ENCODE measurements around the gene CAMTA1. TPM values are rescaled to one million over a fixed set of nuclear protein-coding genes. Genes with fewer than 3 reads are reported as not detected.

CAMTA1 gene
- total RNA-seq, 1 experiment from 2014 or later, result 82.2 TPM

- in situ Hi-C loops (cut with HindIII; ENCODE audit: low pct_unique_long_range_greater_than_20kb, low sequenced_read_pairs), result no loop called here
- Histone ChIP-seq H3K4me3 (ENCODE audit: low read depth in 2 of 2, low read length in 2 of 2) (no peak overlapping the region), H3K27me3 (ENCODE audit: control insufficient read depth, insufficient read depth, low read length) (no peaks in the 10 kb centered on the region), H3K27ac (ENCODE audit: low read length) (no peak overlapping the region; the same call in 1 of the 2 replicates), H3K4me1 (ENCODE audit: control insufficient read depth, insufficient read depth, low read length) (peaks cover 39% of the 10 kb centered on the region), H3K36me3 (ENCODE audit: control insufficient read depth, insufficient read depth, low read length) (no peaks in the 10 kb centered on the region), H3K9me3 (ENCODE audit: control insufficient read depth, insufficient read depth, low read depth, low read length) (peaks cover 14% of the 10 kb centered on the region; the same call in 1 of the 2 replicates)
- no TSS peak for BruUV-seq (replicated peaks)
- no peak for TF ChIP-seq TCF7L2 (IDR thresholded peaks at IDR 0.05; ENCODE audit: low read depth, low read length)
- no peak for TF ChIP-seq SIN3A (IDR thresholded peaks at IDR 0.05; ENCODE audit: borderline replicate concordance, insufficient read depth, low read depth, low read length)
- no peak for TF ChIP-seq POLR2AphosphoS5 (IDR thresholded peaks at IDR 0.05; ENCODE audit: low read depth, low read length)
- TF ChIP-seq, protein P1, sequence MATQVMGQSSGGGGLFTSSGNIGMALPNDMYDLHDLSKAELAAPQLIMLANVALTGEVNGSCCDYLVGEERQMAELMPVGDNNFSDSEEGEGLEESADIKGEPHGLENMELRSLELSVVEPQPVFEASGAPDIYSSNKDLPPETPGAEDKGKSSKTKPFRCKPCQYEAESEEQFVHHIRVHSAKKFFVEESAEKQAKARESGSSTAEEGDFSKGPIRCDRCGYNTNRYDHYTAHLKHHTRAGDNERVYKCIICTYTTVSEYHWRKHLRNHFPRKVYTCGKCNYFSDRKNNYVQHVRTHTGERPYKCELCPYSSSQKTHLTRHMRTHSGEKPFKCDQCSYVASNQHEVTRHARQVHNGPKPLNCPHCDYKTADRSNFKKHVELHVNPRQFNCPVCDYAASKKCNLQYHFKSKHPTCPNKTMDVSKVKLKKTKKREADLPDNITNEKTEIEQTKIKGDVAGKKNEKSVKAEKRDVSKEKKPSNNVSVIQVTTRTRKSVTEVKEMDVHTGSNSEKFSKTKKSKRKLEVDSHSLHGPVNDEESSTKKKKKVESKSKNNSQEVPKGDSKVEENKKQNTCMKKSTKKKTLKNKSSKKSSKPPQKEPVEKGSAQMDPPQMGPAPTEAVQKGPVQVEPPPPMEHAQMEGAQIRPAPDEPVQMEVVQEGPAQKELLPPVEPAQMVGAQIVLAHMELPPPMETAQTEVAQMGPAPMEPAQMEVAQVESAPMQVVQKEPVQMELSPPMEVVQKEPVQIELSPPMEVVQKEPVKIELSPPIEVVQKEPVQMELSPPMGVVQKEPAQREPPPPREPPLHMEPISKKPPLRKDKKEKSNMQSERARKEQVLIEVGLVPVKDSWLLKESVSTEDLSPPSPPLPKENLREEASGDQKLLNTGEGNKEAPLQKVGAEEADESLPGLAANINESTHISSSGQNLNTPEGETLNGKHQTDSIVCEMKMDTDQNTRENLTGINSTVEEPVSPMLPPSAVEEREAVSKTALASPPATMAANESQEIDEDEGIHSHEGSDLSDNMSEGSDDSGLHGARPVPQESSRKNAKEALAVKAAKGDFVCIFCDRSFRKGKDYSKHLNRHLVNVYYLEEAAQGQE (IDR thresholded peaks at IDR 0.05; ENCODE audit: insufficient read depth in 1 of 2, low read depth in 2 of 2, low read length in 1 of 2), result no peak
- no peak for TF ChIP-seq CTCF (IDR thresholded peaks at IDR 0.05)
- ATAC-seq (no peak), DNase-seq (ENCODE audit: low read depth, low spot score) (no peak)
- intact Hi-C loops (cut with micrococcal nuclease; ENCODE audit: unreplicated experiment), result no loop called here
- POLR2A ChIA-PET, result no interaction called here
- CTCF ChIA-PET, result no interaction called here
Measured at GRCh38 chr1:7302126-7302525, 516.9 kb downstream of the CAMTA1 start.

GRCh38 chr1:7302873-7303272, 517.6 kb downstream of the CAMTA1 start:
- DNase-seq (ENCODE audit: low read depth, low spot score), result no peak
- BruUV-seq (replicated peaks), result no TSS peak
- H3K9me3 ChIP-seq (ENCODE audit: control insufficient read depth, insufficient read depth, low read depth, low read length), result peaks cover 19% of the 10 kb centered on the region; the same call in 1 of the 2 replicates
- CTCF ChIA-PET, result no interaction called here
- H3K4me3 ChIP-seq (ENCODE audit: low read depth in 2 of 2, low read length in 2 of 2), result no peak overlapping the region
- H3K27me3 ChIP-seq (ENCODE audit: control insufficient read depth, insufficient read depth, low read length), result no peaks in the 10 kb centered on the region
- in situ Hi-C loops (cut with HindIII; ENCODE audit: low pct_unique_long_range_greater_than_20kb, low sequenced_read_pairs), result no loop called here
- H3K36me3 ChIP-seq (ENCODE audit: control insufficient read depth, insufficient read depth, low read length), result no peaks in the 10 kb centered on the region
- H3K4me1 ChIP-seq (ENCODE audit: control insufficient read depth, insufficient read depth, low read length), result peaks cover 39% of the 10 kb centered on the region
- intact Hi-C loops (cut with micrococcal nuclease; ENCODE audit: unreplicated experiment), result no loop called here
- POLR2A ChIA-PET, result no interaction called here
- no peak for ATAC-seq
- H3K27ac ChIP-seq (ENCODE audit: low read length), result no peak overlapping the region
- TF ChIP-seq CTCF (IDR thresholded peaks at IDR 0.05), result peak; percentile 34; the same call in 1 of the 2 replicates
- no peak for TF ChIP-seq SIN3A (IDR thresholded peaks at IDR 0.05; ENCODE audit: borderline replicate concordance, insufficient read depth, low read depth, low read length)
